ENCODE data around the gene DDX1. TPM values are rescaled to one million over a fixed set of nuclear protein-coding genes. Genes with fewer than 3 reads are reported as not detected.

DDX1 gene
- total and polyA plus RNA-seq, 2 donors (not counting 3 experiments of a cell fraction or from before 2014, with no cell fraction given), result 41.2 to 117 TPM

- ChIA-PET POLR2A (interaction anchor here (0.8 to 0.9 kb wide), 2 partner anchors 11 to 15 kb away, joined by 3 to 4 read pairs; no protein-coding TSS in a partner anchor), CTCF (interaction anchor here (0.6 to 3.8 kb wide), 7 partner anchors 11 to 28 kb away, joined by 3 to 87 read pairs (median 5); no protein-coding TSS in a partner anchor)
- Histone ChIP-seq H3K27ac (ENCODE audit: insufficient read depth, low read depth, low read length) (peak overlapping the region; percentile 73), H3K9me1 (replicated peaks; ENCODE audit: control insufficient read depth, extremely low read depth, insufficient read depth, low read length) (no peaks in the 10 kb centered on the region), H3K27me3 (ENCODE audit: control insufficient read depth in 2 of 2, insufficient read depth in 2 of 2, low read length in 2 of 2) (no peaks in the 10 kb centered on the region), H3K9ac (replicated peaks; ENCODE audit: extremely low read depth, insufficient read depth, low read length) (peak overlapping the region; percentile 67), H3K79me2 (ENCODE audit: control insufficient read depth, insufficient read depth, low read length) (peaks cover 30% of the 10 kb centered on the region), H3K4me2 (ENCODE audit: insufficient read depth, low read length) (peak overlapping the region; percentile 99), H2AFZ (ENCODE audit: low read depth, low read length) (peak overlapping the region; percentile 100), H4K20me1 (replicated peaks; ENCODE audit: control insufficient read depth, extremely low read depth, insufficient read depth, low read length) (peaks cover 2% of the 10 kb centered on the region), H3K4me1 (ENCODE audit: control insufficient read depth, extremely low read depth, insufficient read depth, low read length) (peaks cover 19% of the 10 kb centered on the region), H3K9me3 (replicated peaks; ENCODE audit: control insufficient read depth, insufficient read depth, low read length) (no peaks in the 10 kb centered on the region), H3K4me3 (replicated peaks in 1 of 3; ENCODE audit: insufficient read depth in 1 of 3, low read depth in 1 of 3, low read length in 3 of 3) (peak overlapping the region; percentile 86 to 100 (median 93)), H3K36me3 (ENCODE audit: control insufficient read depth in 2 of 2, extremely low read depth in 1 of 2, insufficient read depth in 2 of 2, low read length in 2 of 2) (no peaks in the 10 kb centered on the region)
- BruUV-seq (replicated peaks), result TSS peak; percentile 60
- no peak for TF ChIP-seq JUN (IDR thresholded peaks at IDR 0.05; ENCODE audit: borderline replicate concordance, insufficient read depth, insufficient read length, low read depth)
- no peak for TF ChIP-seq CTCF (IDR thresholded peaks at IDR 0.05; ENCODE audit: extremely low read depth in 1 of 2, insufficient read depth in 1 of 2, low read depth in 1 of 2, low read length in 2 of 2)
- no peak for TF ChIP-seq MYC (IDR thresholded peaks at IDR 0.05; ENCODE audit: low read depth, low read length)
- TF ChIP-seq MAX (IDR thresholded peaks at IDR 0.05; ENCODE audit: insufficient read depth, insufficient read length), result no peak
- DNase-seq (ENCODE audit: low read depth, low spot score) (peak; percentile 76), FAIRE-seq (no peak)
- intact Hi-C loops (cut with micrococcal nuclease) (loop anchor here (1.0 to 2.0 kb wide), 5 partner anchors 18 to 391 kb away; no protein-coding TSS in a partner anchor), dilution Hi-C loops (cut with MboI; ENCODE audit: extremely low pct_ligation_motif_present, low sequenced_read_pairs) (no loop called here)
Observed at GRCh38 chr2:15561574-15562344, 29.9 kb upstream of the DDX1 start.

Measured in endothelial cell of umbilical vein (primary cell).